Measurements from ENCODE around the gene FXYD5. TPM values are rescaled to one million over a fixed set of nuclear protein-coding genes. Genes with fewer than 3 reads are reported as not detected.

Gene FXYD5
- total RNA-seq, 1 experiment from 2014 or later, result 123 TPM

DNA sequence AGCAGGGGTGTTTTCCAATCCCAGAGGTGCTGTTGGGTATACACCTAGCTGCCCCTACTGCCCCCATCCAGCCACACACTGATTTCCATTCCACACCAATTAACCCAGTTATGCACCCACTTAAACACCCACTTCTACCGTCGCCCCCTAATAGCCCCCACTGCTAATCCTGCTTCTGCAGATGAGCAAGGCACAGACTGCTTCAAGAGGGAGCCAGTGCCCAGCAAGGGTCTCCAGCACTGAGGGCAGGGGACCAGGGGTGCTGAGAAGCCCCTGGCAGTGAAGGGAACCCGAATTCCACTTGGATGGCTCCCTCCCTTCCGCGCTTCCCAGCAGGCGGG lies 10.3 kb upstream of the FXYD5 start:
- Histone ChIP-seq H3K9ac (ENCODE audit: low read length) (no peak overlapping the region), H3K4me1 (ENCODE audit: control insufficient read depth in 1 of 2, insufficient read depth in 2 of 2, low read length in 2 of 2) (peaks cover 22 to 35% of the 10 kb centered on the region in 2 experiments), H3K27ac (ENCODE audit: low read depth, low read length) (no peak overlapping the region), H3K4me2 (ENCODE audit: low read length) (no peak overlapping the region), H3K36me3 (ENCODE audit: control insufficient read depth in 1 of 2, insufficient read depth in 2 of 2, low read length in 2 of 2) (no peaks in the 10 kb centered on the region), H3K9me2 (ENCODE audit: insufficient read depth) (no peaks in the 10 kb centered on the region), H3K9me3 (ENCODE audit: control insufficient read depth in 1 of 2, insufficient read depth in 1 of 2, low read depth in 1 of 2, low read length in 2 of 2) (no peaks in the 10 kb centered on the region), H2AFZ (ENCODE audit: low read depth, low read length, poor library complexity, severe bottlenecking) (no peak overlapping the region), H3K4me3 (replicated peaks in 1 of 2; ENCODE audit: low read depth in 1 of 2, low read length in 2 of 2) (no peak overlapping the region), H4K20me1 (ENCODE audit: insufficient read depth) (no peaks in the 10 kb centered on the region), H3K79me2 (ENCODE audit: insufficient read depth, low read length) (no peaks in the 10 kb centered on the region), H3K27me3 (ENCODE audit: insufficient read depth, low read length) (no peaks in the 10 kb centered on the region)
- DNase-seq (ENCODE audit: low read depth, low spot score) (no peak), ATAC-seq (no peak)
- ChIA-PET CTCF (interaction anchor here (0.6 kb wide), 1 partner anchor 10 kb away, joined by 5 read pairs; the partner anchor contains the start of gene FXYD5), POLR2A (no interaction called here), RAD21 (ENCODE audit: low non-redundant PET in 1 of 2, low total read pairs in 2 of 2, uncharacterized antibody in 2 of 2, unreplicated experiment in 2 of 2) (no interaction called here)
- intact Hi-C loops (cut with micrococcal nuclease), result no loop called here
- TF ChIP-seq TCF7L2 (IDR thresholded peaks at IDR 0.05; ENCODE audit: borderline replicate concordance, extremely low read depth, insufficient read depth, insufficient read length), result no peak
- no peak for TF ChIP-seq CEBPB (IDR thresholded peaks at IDR 0.05; ENCODE audit: low read depth)
- TF ChIP-seq YY1 (IDR thresholded peaks at IDR 0.05; ENCODE audit: extremely low read depth, insufficient replicate concordance, low read depth, low read length), result no peak
- no peak for TF ChIP-seq SRF (IDR thresholded peaks at IDR 0.05; ENCODE audit: low read depth)
- TF ChIP-seq MAX (IDR thresholded peaks at IDR 0.05), result no peak
- TF ChIP-seq REST (IDR thresholded peaks at IDR 0.05; ENCODE audit: low read depth), result no peak
- TF ChIP-seq JUND (IDR thresholded peaks at IDR 0.05), result no peak
- TF ChIP-seq SP1 (IDR thresholded peaks at IDR 0.05; ENCODE audit: low read depth), result no peak
- no peak for TF ChIP-seq ELF1 (IDR thresholded peaks at IDR 0.05; ENCODE audit: borderline replicate concordance, low read depth)
- TF ChIP-seq POLR2AphosphoS5 (IDR thresholded peaks at IDR 0.05; ENCODE audit: low read depth, low read length), result no peak
- TF ChIP-seq, protein P1, sequence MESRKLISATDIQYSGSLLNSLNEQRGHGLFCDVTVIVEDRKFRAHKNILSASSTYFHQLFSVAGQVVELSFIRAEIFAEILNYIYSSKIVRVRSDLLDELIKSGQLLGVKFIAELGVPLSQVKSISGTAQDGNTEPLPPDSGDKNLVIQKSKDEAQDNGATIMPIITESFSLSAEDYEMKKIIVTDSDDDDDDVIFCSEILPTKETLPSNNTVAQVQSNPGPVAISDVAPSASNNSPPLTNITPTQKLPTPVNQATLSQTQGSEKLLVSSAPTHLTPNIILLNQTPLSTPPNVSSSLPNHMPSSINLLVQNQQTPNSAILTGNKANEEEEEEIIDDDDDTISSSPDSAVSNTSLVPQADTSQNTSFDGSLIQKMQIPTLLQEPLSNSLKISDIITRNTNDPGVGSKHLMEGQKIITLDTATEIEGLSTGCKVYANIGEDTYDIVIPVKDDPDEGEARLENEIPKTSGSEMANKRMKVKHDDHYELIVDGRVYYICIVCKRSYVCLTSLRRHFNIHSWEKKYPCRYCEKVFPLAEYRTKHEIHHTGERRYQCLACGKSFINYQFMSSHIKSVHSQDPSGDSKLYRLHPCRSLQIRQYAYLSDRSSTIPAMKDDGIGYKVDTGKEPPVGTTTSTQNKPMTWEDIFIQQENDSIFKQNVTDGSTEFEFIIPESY (IDR thresholded peaks at IDR 0.05; ENCODE audit: extremely low read depth, insufficient replicate concordance, low read length), result no peak
- no peak for TF ChIP-seq FOSL1 (IDR thresholded peaks at IDR 0.05; ENCODE audit: low read depth)
- TF ChIP-seq ATF3 (IDR thresholded peaks at IDR 0.05), result no peak
- TF ChIP-seq EGR1 (IDR thresholded peaks at IDR 0.05; ENCODE audit: low read depth), result no peak
- no peak for TF ChIP-seq POLR2A (IDR thresholded peaks at IDR 0.05; ENCODE audit: borderline replicate concordance, extremely low read depth, insufficient read depth, insufficient read length)
- TF ChIP-seq SIN3A (IDR thresholded peaks at IDR 0.05; ENCODE audit: low read depth), result no peak
- no peak for TF ChIP-seq ZNF274 (IDR thresholded peaks at IDR 0.05; ENCODE audit: low read depth, low read length)
- TF ChIP-seq ZFX (IDR thresholded peaks at IDR 0.05), result no peak
- no peak for TF ChIP-seq RAD21 (IDR thresholded peaks at IDR 0.05; ENCODE audit: low read depth)
- no peak for TF ChIP-seq CBX3 (IDR thresholded peaks at IDR 0.05; ENCODE audit: low read depth)
- no TSS peak for BruUV-seq (replicated peaks)
